Panc1 (cell line): Measurements from ENCODE around the gene PRKAG2.

Experiments
- POLR2AphosphoS5 ChIP-seq: IDR thresholded peaks from 2 replicates; pipeline ENCODE4 v1.6.1; 2012; ENCODE audit warnings: mild to moderate bottlenecking, low read depth, low read length, moderate library complexity
- SIN3A ChIP-seq: IDR thresholded peaks from 2 replicates; pipeline ENCODE4 v1.6.1; 2012; ENCODE audit warnings: low read depth, mild to moderate bottlenecking, low read length, moderate library complexity, borderline replicate concordance; ENCODE audit not compliant: insufficient read depth
- TF ChIP-seq, protein P1 (sequence below): fragments of 450-650 bp; IDR thresholded peaks from 2 replicates; pipeline ENCODE4 v1.5.1; 2017; ENCODE audit warnings: mild to moderate bottlenecking

DNA sequence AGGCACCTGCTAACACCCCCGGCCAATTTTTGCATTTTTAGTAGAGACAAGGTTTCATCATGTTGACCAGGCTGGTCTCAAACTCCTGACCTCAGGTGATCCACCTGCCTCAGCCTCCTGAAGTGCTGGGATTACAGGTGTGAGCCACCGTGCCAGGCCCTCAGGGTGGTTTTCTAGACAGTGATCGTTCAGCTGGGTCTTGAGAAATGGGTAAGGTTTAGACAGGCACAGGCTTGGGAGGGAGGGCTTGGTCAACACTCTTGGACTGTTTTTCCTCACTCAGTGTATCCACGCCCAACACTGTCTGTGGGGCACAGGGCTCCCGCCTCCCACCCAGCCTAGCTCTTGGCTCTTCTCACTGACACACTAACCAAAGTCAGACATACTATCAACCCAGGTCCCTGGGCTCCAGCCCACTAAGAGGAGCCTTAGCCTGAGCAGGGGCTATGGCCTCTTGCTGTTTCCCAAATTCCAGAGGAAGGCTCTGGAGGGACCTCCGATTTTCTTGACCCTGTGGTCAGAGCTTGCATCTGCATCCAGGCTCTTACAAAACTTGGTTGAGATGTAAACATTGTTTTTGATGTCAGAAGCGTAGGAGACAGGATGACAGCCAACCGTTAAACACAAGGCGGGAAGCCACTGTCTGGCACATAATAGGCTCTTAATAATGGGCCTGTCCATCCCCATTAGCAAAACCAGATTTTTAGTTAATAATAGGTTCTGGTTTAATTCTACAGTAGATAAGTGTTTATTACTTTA lies 143.9 kb downstream of the PRKAG2 start:
- TF ChIP-seq, protein P1, sequence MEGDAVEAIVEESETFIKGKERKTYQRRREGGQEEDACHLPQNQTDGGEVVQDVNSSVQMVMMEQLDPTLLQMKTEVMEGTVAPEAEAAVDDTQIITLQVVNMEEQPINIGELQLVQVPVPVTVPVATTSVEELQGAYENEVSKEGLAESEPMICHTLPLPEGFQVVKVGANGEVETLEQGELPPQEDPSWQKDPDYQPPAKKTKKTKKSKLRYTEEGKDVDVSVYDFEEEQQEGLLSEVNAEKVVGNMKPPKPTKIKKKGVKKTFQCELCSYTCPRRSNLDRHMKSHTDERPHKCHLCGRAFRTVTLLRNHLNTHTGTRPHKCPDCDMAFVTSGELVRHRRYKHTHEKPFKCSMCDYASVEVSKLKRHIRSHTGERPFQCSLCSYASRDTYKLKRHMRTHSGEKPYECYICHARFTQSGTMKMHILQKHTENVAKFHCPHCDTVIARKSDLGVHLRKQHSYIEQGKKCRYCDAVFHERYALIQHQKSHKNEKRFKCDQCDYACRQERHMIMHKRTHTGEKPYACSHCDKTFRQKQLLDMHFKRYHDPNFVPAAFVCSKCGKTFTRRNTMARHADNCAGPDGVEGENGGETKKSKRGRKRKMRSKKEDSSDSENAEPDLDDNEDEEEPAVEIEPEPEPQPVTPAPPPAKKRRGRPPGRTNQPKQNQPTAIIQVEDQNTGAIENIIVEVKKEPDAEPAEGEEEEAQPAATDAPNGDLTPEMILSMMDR = no peak
- no peak for TF ChIP-seq POLR2AphosphoS5
- TF ChIP-seq SIN3A = no peak
